Liver (tissue), 9 donors: ENCODE results near the gene CTNNAL1. TPM values are rescaled to one million over a fixed set of nuclear protein-coding genes. Genes with fewer than 3 reads are reported as not detected.

ENCODE experiments used
- DNase-seq: peaks from one replicate; pipeline ENCODE4 v3.0.0-alpha.2; 2017; ENCODE audit warnings: low spot score
- H3K27ac ChIP-seq, 2 donors: one replicate each; pipeline ENCODE4 v1.7.0; 2013; ENCODE audit warnings: inconsistent platforms in 2 of 2, low read length in 2 of 2, control low read depth in 1 of 2, low read depth in 1 of 2, mild to moderate bottlenecking in 1 of 2
- H3K27me3 ChIP-seq, 4 donors: one replicate each; pipeline versions ENCODE4 v1.6.1 to v1.7.0; 2013; ENCODE audit warnings: low read length in 3 of 4, inconsistent platforms in 1 of 4, mild to moderate bottlenecking in 1 of 4, moderate library complexity in 1 of 4; ENCODE audit not compliant: control insufficient read depth in 4 of 4, insufficient read depth in 4 of 4
- H3K36me3 ChIP-seq, 4 donors: one replicate each; pipeline versions ENCODE4 v1.6.1 to v1.7.0; 2013; ENCODE audit warnings: low read length in 3 of 4, mild to moderate bottlenecking in 3 of 4, low read depth in 1 of 4, moderate library complexity in 1 of 4; ENCODE audit not compliant: control insufficient read depth in 4 of 4, insufficient read depth in 3 of 4
- H3K4me1 ChIP-seq, 4 donors: one replicate each; pipeline versions ENCODE4 v1.6.1 to v1.7.0; 2013; ENCODE audit warnings: low read length in 3 of 4, mild to moderate bottlenecking in 3 of 4, moderate library complexity in 1 of 4; ENCODE audit not compliant: control insufficient read depth in 4 of 4, insufficient read depth in 4 of 4
- H3K4me3 ChIP-seq, 3 donors: one replicate each; pipeline versions ENCODE4 v1.6.1 to v1.7.0; 2013; ENCODE audit warnings: low read length in 3 of 3, control low read depth in 1 of 3, low read depth in 1 of 3, mild to moderate bottlenecking in 1 of 3
- H3K9ac ChIP-seq, 2 donors: one replicate each; pipeline ENCODE4 v1.7.0; 2013; ENCODE audit warnings: low read length in 2 of 2, mild to moderate bottlenecking in 2 of 2, moderate library complexity in 2 of 2, control low read depth in 1 of 2, low read depth in 1 of 2
- H3K9me3 ChIP-seq, 4 donors: one replicate each; pipeline versions ENCODE4 v1.6.1 to v1.7.0; 2013; ENCODE audit warnings: low read length in 3 of 4; ENCODE audit not compliant: control insufficient read depth in 4 of 4
- ATF3 ChIP-seq: IDR thresholded peaks from 2 replicates; pipeline ENCODE4 v1.6.1; 2016; ENCODE audit warnings: antibody characterized with exemption
- CTCF ChIP-seq: fragments of 150-350 bp; IDR thresholded peaks from 2 replicates; pipeline ENCODE4 v1.5.1; 2017; ENCODE audit warnings: improper control_type of control experiment, low read depth, low read length; ENCODE audit not compliant: missing input control
- EGR1 ChIP-seq, 2 donors: IDR thresholded peaks; 2 replicates each; pipeline ENCODE4 v1.6.1; 2016 to 2018; ENCODE audit warnings: antibody characterized with exemption in 2 of 2, low read depth in 2 of 2
- FOXA2 ChIP-seq: IDR thresholded peaks from 2 replicates; pipeline ENCODE4 v1.6.1; 2016; ENCODE audit warnings: antibody characterized with exemption
- GABPA ChIP-seq, 2 donors: IDR thresholded peaks in 1 of 2; conservative IDR thresholded peaks in 1 of 2; 2 replicates each; pipeline ENCODE4 v1.6.1; 2016; ENCODE audit warnings: antibody characterized with exemption in 2 of 2, mild to moderate bottlenecking in 1 of 2, moderate library complexity in 1 of 2
- HNF4A ChIP-seq, 2 donors: conservative IDR thresholded peaks; 2 replicates each; pipeline ENCODE4 v1.6.1; 2016; ENCODE audit warnings: antibody characterized with exemption in 2 of 2, mild to moderate bottlenecking in 2 of 2
- HNF4G ChIP-seq: IDR thresholded peaks from 2 replicates; pipeline ENCODE4 v1.6.1; 2016; ENCODE audit warnings: antibody characterized with exemption
- JUND ChIP-seq, 2 donors: IDR thresholded peaks; 2 replicates each; pipeline ENCODE4 v1.6.1; 2016; ENCODE audit warnings: antibody characterized with exemption in 2 of 2
- NR2F2 ChIP-seq: IDR thresholded peaks from 2 replicates; pipeline ENCODE4 v1.6.1; 2016; ENCODE audit warnings: antibody characterized with exemption
- REST ChIP-seq: IDR thresholded peaks from 2 replicates; pipeline ENCODE4 v1.6.1; 2016; ENCODE audit warnings: antibody characterized with exemption, mild to moderate bottlenecking
- RXRA ChIP-seq, 2 donors: IDR thresholded peaks; 2 replicates each; pipeline ENCODE4 v1.6.1; 2017 to 2018; ENCODE audit warnings: antibody characterized with exemption in 2 of 2, mild to moderate bottlenecking in 1 of 2
- SP1 ChIP-seq: IDR thresholded peaks from 2 replicates; pipeline ENCODE4 v1.6.1; 2018; ENCODE audit warnings: antibody characterized with exemption, mild to moderate bottlenecking
- TAF1 ChIP-seq: conservative IDR thresholded peaks from 2 replicates; pipeline ENCODE4 v1.6.1; 2016; ENCODE audit warnings: antibody characterized with exemption, mild to moderate bottlenecking
- YY1 ChIP-seq: IDR thresholded peaks from 2 replicates; pipeline ENCODE4 v1.6.1; 2016; ENCODE audit warnings: antibody characterized with exemption, mild to moderate bottlenecking
- ZBTB33 ChIP-seq: IDR thresholded peaks from 2 replicates; pipeline ENCODE4 v1.6.1; 2016; ENCODE audit warnings: antibody characterized with exemption
- WGBS: extraction: QIAGEN DNeasy Blood & Tissue Kit; methylation state at CpG from one replicate; pipeline ENCODE4 v1.1.7; 2013; 5-methylcytosine and 5-hydroxymethylcytosine counted together
- polyA plus RNA-seq, 2 donors: library from polyadenylated mRNA; stranded (reverse) in 1 of 2; unstranded in 1 of 2; fragments of 200-250 nt in 1 of 2; fragments of >200 nt in 1 of 2; fragmentation: Nextera tagmentation in 1 of 2; extraction: Ambion mirVana in 1 of 2; gene quantifications; one replicate each; pipeline versions ENCODE4 v1.2.1 to v1.2.3, GENCODE V29; 2013 to 2015
- total RNA-seq, 2 donors: library from RNA; depleted of rRNA; stranded (reverse); fragments of >200 nt; gene quantifications; one replicate each; pipeline ENCODE4 v1.2.3, GENCODE V29; 2014
- donor health status: healthy.
- donor health status: healthy.
- donor health status: healthy.
- donor health status: healthy.
- donor health status: healthy.

Gene CTNNAL1
- total and polyA plus RNA-seq, 4 donors = 10.5 to 31.5 (median 18.6) TPM

DNA sequence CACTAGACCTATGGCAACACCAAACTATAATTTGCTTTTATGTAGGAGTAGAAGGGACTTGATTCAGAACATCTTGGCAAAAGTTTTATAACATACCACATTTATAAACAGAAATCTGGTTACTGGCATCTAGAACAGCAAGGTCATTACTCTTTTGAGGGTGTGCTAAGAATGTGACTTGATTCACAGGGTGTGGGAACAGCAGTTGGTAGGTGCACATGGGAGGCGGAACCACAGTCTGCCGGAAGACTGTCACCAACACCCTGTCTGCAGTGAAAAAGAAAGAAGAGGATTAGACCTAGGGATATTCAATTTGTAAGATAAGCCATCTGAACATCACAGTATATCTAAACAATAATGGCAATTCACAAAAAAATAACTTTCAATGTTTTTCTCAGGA lies 102.4 kb downstream of the CTNNAL1 start:
- TF ChIP-seq YY1 (no peak), ZBTB33 (no peak), SP1 (no peak), EGR1 (IDR thresholded peaks at IDR 0.05; ENCODE audit: low read depth in 2 of 2) (no peak), TAF1 (no peak), JUND (IDR thresholded peaks at IDR 0.05) (no peak), FOXA2 (no peak), HNF4G (no peak), ATF3 (no peak), HNF4A (conservative IDR thresholded peaks at IDR 0.05) (no peak), CTCF (no peak), REST (no peak), RXRA (IDR thresholded peaks at IDR 0.05) (no peak), NR2F2 (no peak), GABPA (IDR thresholded peaks at IDR 0.05 in 1 of 2, conservative IDR thresholded peaks at IDR 0.05 in 1 of 2) (no peak)
- H3K4me3 ChIP-seq = no peak overlapping the region
- no peaks in the 10 kb centered on the region for H3K27me3 ChIP-seq
- no peaks in the 10 kb centered on the region for H3K9me3 ChIP-seq
- WGBS = 94% methylated on average over 2 of the region's 2 CpGs
- peaks cover 4 to 59% (median 30%) of the 10 kb centered on the region in 4 donors for H3K36me3 ChIP-seq
- H3K9ac ChIP-seq = no peak overlapping the region
- H3K27ac ChIP-seq = no peak overlapping the region
- DNase-seq = no peak
- peaks cover 0 to 3% (median 0%) of the 10 kb centered on the region in 4 donors for H3K4me1 ChIP-seq

DNA sequence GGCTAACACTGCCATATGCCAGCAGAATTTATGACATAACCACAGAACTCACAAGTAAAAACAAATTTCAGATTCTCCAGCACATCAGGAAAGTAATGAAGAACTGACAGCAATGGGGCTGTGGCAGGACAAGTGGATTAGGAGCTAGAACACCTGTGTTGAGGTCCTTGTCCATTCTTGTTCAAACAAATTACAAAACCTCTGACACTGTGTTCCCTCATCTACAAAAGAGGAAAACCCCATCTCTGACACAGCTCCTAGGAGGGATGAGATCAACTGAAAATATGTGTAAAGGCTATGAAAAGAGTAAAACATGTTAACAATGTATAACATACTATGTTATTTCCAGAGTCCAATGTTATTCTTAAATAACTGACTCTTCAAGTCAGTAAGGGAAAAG lies 102.9 kb downstream of the CTNNAL1 start:
- no peak for DNase-seq
- Histone ChIP-seq H3K4me3 (no peak overlapping the region), H3K9ac (no peak overlapping the region), H3K27me3 (no peaks in the 10 kb centered on the region), H3K4me1 (peaks cover 0 to 6% (median 0%) of the 10 kb centered on the region in 4 donors), H3K36me3 (peaks cover 4 to 58% (median 27%) of the 10 kb centered on the region in 4 donors), H3K27ac (no peak overlapping the region), H3K9me3 (no peaks in the 10 kb centered on the region)
- peak in 1 of 2 donors; percentile 10 for TF ChIP-seq HNF4A (conservative IDR thresholded peaks at IDR 0.05)
- TF ChIP-seq YY1 = peak; percentile 19
- TF ChIP-seq ZBTB33 = no peak
